GM19395 (cell line): ENCODE results near the gene RBKS.
A peak's percentile ranks its signal among the peaks of the same experiment; 100 is the strongest.
"Not testable (repeated sequence)": the region's sequence is repeated elsewhere in the genome, so short reads cannot be mapped to it uniquely, and the experiment has no call there.

Experiments used
- ATAC-seq: cut with Tn5 transposase; IDR thresholded peaks from one replicate; pipeline ENCODE4 v1.9.1; 2021; ENCODE audit warnings: mild to moderate bottlenecking, moderate library complexity; ENCODE audit not compliant: unreplicated experiment

The RBKS gene

DNA sequence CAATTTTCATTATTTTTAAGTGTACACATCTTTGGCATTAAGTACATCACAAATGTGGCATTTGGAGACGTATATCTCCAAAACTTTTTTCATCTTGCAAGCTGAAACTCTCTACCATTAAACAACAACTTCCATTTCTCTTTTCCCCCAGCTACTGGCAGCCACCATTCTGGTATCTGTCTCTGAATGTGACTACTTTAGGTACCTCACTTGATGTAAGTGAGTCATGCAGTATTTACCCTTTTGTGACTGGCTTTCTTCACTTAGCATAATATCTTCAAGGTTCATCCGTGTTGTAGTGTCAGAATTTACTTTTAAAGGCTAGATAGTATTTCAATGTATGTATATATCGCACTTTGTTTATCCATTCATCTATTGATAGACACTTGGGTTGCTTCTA is 17.4 kb upstream of the RBKS start:
- no peak for ATAC-seq

DNA sequence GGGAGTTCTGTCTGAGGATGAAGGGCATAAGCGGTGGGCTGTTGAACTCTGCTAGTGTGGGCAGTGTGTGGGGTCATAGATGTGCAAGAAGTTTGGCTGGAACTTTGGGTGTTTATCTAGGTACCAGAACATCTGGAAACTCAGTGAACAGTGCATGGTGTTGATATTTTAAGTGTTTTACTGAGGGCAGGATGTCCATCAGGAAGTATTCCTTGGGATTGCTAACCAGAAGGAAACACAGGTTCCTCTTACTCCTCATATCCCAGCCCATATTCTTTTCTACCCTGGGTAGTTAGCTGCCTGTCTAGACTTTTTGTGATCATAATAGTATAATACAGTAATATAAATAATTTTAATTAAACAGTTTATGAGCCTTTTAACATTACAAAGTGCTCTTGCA is 15.9 kb upstream of the RBKS start:
- ATAC-seq: no peak

DNA sequence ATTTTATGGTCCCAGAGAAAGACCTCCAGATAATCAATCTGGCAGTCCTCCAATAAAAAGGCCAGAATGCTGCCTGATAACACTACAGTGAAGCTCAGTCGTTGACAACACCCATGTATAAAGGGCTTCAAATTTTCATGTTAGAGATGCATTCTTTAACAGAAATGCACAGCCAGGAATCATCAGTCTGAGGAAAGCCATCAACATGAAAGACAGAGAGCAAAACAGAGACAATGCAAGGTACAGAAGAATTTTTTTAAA is 14.1 kb upstream of the RBKS start:
- no peak for ATAC-seq

DNA sequence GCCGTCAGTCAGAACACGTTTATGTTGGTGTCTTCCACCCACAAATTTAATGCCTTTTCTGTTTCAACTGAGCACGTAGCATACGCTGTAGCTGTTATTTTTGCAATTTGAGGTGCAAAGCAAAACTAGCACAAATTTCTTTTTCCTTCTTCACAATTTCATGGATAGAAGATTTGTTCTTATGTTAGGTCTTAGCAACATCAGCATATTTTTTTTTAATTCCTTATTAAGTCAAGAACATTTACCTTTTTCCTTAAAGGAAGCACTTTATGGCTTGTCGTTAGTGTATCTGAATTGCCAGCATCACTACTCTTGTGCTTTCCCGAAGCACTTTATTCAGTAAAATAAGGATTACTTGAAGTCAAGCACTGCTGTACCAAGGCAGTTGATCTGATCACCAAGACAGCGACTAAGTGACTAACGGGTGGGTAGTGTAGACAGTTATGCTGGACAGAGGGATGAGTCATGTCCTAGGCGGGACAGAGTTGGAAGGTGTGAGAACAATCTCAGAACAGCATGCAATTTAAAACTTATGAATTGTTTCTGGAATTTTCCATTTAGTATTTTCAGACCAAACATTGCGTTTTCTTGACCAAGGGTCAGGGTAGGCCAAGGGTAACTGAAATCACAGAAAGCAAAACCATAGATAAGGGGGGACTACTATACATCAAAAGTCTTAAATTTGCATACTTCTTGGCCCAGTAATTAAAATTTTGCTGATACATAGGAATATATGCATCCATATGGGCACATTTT is 13.6 kb upstream of the RBKS start:
- no peak for ATAC-seq

DNA sequence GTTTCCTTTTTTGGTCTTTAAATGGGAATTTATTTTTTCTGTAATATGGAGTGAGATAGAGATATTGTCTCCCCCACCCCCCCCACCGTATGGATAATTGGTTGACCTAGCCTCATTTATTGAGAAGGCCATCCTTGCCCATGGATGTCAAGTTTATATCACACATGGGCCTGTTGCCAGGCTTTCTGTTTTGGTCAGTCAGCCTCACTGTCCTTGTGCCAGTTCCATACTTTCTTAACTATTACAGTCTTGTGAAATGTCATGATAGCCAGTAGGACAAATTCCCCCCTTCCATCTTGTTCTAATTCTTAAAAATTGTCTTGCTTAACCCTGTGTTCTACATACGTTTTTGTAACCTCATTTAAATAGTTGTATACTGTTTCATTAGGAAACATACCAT is 12.8 kb upstream of the RBKS start:
- no peak for ATAC-seq

DNA sequence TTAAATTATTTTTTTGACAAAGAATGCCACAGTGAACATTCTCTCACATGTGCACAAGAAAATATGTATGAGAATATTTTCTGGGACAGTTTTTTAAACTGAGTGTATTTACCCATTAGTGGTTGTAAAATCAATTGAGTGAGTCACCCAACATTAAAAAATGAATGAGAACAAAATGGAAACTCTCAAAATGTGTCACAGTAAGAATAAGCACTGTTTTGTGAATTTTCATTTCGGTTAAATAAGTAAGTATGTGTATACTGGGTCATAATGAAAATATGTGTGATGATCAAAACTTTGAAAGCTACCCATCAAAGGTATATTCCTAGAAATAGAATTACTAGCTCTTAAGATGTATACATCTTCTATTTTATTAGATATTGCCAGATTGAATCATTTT is 11.9 kb upstream of the RBKS start:
- ATAC-seq: no peak

DNA sequence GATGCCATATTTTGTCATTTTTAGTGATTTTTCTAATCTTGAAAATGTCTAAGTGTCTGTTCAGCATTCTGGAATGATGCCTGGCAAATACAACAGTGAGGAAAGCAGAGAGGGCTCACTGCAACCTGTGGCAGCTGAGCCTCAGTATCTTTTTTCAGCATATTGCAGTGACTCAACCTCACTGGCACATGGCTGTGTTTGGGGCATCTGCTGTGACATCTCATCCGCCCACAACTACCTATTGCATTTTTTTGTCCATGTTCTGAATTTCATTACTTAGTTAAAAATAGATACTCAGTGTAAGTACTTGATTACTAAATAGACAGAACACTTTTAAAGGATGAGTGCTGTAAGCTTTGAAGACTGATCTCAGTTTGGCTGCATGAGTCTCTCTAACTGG is 11.0 kb upstream of the RBKS start:
- ATAC-seq: no peak

DNA sequence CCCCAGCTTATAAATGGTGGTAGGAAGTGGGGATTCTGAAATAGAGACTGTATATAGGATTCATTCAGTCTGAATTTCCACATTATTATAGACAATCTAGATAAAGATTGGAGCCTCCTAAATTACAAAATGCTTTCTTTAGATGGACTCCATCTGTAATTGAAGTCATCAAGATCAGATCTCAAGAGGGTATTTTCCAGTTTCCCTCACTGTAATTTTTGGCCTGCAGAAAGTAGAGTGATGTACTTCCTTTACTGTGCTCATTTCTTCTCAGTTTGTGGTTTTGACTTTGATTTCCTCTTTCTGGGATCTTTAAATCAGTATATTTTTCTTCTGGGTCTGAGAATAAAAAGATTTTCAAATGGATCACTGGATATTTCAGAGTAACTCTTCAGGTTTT is 7.5 kb upstream of the RBKS start:
- ATAC-seq: no peak

DNA sequence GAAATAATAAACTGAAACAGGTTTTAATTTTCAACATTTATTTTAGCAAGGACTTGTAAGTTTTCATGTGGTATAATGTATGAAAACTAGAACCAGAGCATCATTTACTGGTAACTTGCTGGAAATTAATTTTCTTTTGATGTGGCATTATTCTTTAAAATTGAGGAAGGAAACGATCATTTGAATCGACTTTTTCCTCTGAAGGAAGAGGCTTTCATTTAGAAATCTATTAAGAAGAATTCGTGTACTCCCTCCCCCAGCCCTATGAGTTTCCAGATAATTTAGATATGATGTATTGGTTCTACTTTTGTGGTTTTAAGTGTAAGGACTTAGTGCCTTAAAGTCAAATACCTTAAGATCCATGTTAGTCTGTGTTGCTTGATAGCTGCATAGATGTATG is 2.8 kb upstream of the RBKS start:
- ATAC-seq: no peak

DNA sequence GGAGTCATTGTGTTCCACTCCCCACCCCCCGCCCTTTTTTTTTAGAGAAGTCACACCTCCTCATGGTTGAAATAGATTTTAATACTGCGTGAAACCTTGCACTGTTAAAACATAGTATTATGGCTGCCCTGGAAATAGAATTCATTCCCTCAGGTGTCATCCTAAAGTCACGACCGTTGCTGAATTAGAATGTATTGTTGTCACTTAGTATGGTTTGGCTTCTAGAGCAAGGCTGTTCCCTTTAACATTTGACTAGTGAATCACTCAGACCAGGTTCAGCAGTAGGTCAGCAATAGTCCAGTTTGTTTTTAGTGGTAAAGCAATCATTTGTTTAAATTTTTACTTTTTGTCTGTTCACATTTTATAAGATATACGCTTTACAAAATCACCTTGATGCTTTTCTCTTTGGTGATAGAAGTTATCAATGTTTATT is 1.5 kb upstream of the RBKS start:
- no peak for ATAC-seq

DNA sequence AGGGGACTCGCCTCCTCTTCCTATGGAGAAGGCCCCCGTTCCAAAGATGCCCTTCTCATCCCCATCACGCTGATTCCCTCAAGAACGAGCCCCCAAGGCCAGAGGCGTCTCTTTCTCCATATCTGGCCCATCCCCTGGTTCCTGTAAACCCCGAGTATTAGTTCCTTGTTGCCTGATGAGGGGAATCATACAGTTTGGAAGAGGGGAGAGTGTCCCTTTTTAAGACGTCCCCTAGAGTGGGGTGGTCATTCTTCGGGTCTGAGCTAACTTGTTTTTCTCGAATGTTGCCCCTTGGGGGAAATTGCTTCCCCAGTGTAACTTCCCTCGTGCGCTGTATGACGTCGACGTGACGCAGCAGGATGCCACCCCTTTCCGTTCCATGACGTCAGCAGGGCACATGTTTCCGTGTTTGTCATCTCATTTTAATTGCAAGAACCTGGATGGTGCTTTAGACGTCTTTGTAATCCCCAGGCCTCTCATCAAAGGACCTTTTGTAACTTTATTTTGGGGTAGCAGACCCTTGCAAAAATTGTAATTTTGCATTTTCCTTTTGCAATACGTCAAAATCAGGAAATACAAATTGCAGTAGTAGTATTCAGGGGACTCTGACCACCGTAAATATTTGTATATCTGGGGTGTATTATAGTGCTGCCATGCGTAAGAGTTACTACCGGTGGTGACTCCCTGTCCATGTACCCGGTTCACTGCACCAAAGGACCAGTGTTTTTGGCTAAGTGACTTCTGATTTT is 911 bp upstream of the RBKS start:
- ATAC-seq: peak; percentile 39

DNA sequence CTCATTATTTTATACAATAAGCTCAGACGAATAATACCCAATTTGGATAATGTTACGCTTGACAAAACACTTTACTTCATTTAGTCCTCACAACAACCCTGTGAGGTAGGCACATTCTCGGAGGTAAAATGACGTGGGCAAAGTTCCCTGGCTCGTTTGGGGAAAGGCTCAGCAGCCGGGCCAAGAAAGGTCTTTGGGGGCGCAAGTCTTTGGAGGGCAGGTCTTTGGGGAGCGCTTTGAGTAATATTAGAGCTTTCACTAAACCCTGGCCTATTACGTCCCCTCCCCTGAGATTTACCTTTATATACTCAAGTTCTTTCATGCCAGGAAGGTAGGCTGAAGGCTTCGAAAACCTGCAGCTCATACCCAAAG is 427 bp downstream of the RBKS start:
- ATAC-seq: no peak

DNA sequence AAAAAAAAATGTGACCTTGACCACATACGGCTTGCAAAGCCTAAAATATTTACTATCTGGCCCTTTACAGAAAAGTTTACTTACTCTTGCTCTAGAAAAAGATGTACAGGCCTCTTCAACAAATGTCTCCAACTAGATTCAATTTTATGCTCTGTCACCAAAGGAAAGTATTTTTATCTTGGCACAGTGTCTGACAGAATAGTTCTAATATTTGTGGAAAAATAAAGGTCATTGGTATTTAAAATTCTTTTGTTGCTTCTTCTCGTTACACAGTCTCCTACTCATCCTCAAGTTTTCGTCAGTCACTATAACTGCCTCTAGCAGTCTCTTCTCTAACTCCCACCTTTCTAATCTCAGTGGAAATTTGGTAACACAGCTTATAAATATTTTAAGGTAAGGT is 1.4 kb downstream of the RBKS start:
- ATAC-seq: no peak

DNA sequence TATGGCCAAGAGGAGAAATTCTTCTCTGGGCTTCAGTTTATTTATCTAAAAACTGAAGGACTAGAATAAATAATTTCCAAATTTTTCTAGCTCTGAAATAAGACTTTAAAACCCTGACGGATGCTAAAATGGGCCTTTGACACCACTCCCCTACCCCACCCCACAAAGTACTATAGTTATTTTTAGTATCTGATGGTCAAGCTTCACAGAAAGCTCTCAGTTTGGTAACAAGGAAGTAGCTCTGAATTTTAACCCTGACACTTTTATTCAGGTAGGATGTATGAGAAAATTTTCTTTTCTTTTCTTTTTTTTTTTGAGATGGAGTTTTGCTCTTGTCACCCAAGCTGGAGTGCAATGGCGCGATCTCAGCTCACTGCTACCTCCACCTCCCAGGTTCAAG is 2.4 kb downstream of the RBKS start:
- no peak for ATAC-seq

DNA sequence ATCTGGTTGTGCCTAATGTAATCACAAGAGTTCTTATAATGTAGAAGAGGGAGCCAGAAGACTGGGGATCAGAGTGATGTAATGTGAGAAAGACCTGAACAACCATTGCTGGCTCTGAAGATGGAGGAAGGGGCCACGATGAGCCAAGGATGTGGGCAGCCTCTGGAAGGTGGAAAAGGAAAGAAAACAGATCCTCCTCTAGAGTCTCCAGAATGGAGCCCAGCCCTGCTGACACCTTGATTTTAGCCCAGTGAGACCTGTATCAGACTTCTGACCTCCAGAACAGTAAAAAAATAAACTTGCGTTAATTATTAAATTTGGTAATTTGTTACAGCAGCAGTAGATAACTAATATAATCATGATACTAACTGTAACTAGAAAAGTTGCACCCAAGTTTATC is 3.1 kb downstream of the RBKS start:
- no peak for ATAC-seq

DNA sequence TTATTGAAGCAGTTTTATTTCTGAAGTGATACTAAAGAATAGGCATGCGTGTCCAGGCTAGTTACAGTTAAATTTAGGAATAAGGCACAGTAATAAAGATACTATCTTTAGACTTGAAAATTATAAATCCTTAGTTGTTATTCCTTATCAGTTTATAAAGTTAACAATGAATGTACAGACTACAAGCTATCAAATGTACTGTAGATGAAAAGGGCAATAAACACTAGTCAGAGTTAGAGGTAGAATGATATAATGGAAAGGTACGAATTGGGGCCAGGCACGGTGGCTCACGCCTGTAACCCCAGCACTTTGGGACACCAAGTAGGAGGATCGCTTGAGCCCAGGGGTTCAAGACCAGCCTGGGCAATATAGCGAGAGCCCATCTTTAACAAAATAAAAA is 3.9 kb downstream of the RBKS start:
- ATAC-seq: no peak

DNA sequence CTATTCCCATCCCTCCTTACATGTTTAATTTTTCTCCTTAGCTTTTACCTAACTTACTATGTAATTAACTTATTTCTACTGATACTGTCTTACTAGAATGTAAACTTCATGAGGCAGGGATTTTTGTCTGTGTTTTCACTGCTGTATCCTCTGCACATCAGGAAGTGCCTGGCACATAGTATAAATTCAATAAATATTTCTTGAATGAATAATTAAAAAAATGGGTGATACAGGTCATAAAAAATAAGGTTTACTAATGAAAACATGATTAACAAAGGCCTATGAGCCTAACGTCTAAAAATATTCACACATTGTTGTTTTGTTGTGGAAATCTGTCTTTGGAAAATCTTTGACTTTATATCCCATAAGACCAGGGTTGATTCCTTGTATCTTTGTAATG is 4.5 kb downstream of the RBKS start:
- ATAC-seq: no peak

DNA sequence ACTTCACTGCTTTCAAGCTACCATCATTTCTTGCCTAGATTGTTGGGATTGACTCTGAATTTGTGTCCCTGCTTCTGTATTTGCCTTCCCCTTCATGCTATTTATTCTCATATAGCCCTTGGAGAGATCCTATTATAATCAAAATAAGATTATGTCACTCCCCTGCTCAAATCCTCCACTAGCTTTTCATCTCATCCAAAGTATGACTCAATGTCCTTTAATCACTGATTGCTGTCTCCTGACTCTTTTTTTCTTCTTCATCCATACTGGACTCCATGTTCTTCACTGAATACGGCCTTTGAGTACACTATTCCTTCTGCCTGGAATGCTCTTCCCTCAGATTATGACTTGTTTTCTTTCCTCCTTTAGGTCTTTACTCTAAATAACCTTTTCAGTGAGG is 5.0 kb downstream of the RBKS start:
- no peak for ATAC-seq

DNA sequence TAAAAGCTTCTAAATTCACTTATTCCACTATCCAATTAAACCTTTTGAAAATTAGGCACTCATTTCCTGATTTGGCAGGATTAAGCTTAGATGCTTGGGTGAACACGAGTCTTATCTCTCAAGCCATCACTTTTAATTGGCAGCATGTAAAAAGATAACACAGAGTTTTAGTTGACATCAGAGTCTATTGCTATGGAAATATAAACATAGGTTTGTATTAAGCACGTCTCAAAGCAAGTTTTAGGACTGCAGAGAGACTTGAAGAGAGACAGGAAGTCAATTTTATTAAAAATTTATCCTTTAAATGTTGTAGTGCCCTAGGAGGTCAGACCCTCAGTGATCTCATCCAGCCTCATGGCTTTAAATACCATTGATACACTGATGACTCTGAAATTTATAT is 5.6 kb downstream of the RBKS start:
- no peak for ATAC-seq

DNA sequence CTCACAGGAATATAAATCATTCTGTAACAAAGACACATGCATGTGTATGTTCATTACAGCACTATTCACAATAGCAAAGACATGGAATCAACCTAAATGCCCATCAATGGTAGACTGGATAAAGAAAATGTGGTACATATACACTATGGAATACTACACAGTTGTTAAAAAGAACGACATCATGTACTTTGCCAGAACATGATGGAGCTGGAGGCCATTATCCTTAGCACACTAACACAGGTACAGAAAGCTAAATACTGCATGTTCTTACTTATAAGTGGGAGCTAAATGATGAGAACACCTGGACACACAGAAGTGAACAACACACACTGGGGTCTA is 7.6 kb downstream of the RBKS start:
- ATAC-seq: not testable (repeated sequence)

DNA sequence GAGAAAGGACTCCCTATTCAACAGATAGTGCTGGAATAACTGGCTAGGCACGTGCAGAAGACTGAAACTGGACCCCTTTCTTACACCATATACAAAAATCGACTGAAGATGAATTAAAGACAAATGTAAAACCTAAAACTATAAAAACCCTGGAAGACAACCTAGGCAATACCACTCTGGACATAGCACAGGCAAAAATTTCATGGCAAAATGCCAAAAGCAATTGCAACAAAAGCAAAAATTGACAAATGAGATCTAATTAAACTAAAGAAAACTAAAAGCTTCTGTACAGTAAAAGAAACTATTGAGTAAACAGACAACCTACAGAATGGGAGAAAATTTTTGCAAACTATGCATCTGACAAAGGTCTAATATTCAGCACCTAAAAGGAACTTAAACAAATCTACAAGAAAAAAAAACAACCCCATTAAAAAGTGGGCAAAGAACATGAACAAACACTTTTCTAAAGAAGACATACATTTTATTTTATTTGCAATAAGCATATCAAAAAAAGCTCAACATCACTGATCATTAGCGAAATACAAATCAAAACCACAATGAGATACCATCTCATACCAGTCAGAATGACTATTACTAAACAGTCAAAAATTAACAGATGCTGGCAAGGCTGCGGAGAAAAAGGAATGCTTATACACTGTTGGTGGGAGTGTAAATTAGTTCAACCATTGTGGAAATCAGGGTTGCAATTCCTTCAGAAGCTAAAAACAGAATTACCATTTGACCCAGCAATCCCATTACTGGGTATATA is 8.2 kb downstream of the RBKS start:
- not testable (repeated sequence) for ATAC-seq

DNA sequence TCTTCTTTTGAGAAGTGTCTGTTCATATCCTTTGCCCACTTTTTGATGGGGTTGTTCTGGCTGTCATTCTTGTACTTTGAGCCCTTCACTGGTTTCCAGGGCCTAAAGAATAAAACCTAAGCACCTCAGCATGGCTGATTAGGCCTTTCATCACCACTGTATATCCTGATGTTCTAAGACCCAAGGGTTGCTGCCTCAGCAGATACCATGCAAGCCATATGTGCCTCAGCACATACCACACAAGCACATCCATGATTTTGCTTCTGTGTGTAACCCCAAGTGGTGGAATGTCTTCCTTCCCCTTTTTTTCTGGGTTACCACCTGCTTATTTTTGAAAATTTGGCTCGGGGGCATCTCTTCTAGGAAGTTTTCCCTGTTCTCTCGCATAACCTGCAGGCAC is 11.4 kb downstream of the RBKS start:
- no peak for ATAC-seq
